DOHH2 (cell line): Measurements from ENCODE around the gene RALBP1.

Experiments used
- CTCF ChIP-seq: fragments of 200-600 bp; sonication (generic); IDR thresholded peaks from one replicate; pipeline ENCODE4 v1.5.1; 2014; ENCODE audit warnings: antibody characterized with exemption, mild to moderate bottlenecking, low read depth, low read length; ENCODE audit not compliant: poor library complexity, severe bottlenecking
- EZH2phosphoT487 ChIP-seq: fragments of 200-600 bp; sonication (generic); IDR thresholded peaks from 2 replicates; pipeline ENCODE4 v1.6.1; 2017; ENCODE audit warnings: borderline replicate concordance, mild to moderate bottlenecking, antibody characterized with exemption, low read length, moderate library complexity, mixed read lengths

- TF ChIP-seq CTCF (no peak), EZH2phosphoT487 (no peak)
Observed at GRCh38 chr18:9446839-9447238, 28.5 kb upstream of the RALBP1 start.
